Tibial nerve (tissue), 4 donors: ENCODE measurements around the gene SLC38A3.
A peak's percentile ranks its signal among the peaks of the same experiment; 100 is the strongest.

ENCODE experiments used
- EP300 ChIP-seq, 2 donors: sonication (generic); formaldehyde crosslinking; IDR thresholded peaks; one replicate each; pipeline ENCODE4 v1.6.1; 2017; ENCODE audit warnings: antibody characterized with exemption in 2 of 2, mild to moderate bottlenecking in 1 of 2
- POLR2A ChIP-seq, 2 donors: fragments of 450-650 bp; IDR thresholded peaks; one replicate each; pipeline ENCODE4 v1.6.1; 2017; ENCODE audit warnings: antibody characterized with exemption in 2 of 2, mild to moderate bottlenecking in 2 of 2, moderate library complexity in 2 of 2
- TF ChIP-seq, protein P1 (sequence below), 5 experiments: fragments of 200-600 bp in 3 of 5; fragments of 450-650 bp in 2 of 5; sonication (generic) in 3 of 5; IDR thresholded peaks; one replicate each; pipeline ENCODE4 v1.5.1; 2016 to 2019; ENCODE audit warnings: antibody characterized with exemption in 5 of 5, mild to moderate bottlenecking in 3 of 5, moderate library complexity in 2 of 5

DNA sequence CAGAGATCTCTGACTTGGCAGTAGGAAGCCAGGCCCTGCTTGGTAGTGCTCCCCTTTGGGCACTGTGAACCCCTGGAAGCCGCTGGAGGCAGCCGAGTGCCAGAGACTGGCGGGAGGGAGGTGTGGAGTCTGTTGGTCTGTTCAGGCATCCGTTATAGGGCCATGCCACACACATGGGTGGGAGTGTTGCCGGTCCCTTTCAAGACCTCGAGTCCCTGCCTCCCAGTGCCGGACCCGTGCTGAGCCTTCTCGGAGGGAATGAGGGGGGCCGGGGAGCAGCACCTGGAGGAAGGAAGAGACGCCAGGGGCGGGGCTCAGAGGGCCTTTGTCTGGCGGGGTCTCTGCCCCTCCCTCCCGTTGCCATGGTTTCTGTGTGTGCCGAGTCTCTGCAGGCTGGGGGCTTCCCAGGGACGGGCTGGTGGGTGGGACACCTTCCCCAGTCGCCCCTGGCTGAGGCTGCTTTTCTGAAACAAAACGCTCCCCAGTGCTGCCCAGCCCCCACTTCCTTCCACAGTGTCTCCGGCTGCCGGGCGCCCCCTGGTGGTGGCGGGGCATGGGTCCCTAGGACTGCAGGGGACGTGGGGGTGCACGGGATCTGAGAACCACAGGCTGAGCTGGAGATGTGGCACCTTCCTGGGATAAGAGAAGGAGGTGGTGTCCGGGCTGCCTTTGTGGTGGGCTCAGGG is 40.9 kb downstream of the SLC38A3 start:
- TF ChIP-seq, protein P1, sequence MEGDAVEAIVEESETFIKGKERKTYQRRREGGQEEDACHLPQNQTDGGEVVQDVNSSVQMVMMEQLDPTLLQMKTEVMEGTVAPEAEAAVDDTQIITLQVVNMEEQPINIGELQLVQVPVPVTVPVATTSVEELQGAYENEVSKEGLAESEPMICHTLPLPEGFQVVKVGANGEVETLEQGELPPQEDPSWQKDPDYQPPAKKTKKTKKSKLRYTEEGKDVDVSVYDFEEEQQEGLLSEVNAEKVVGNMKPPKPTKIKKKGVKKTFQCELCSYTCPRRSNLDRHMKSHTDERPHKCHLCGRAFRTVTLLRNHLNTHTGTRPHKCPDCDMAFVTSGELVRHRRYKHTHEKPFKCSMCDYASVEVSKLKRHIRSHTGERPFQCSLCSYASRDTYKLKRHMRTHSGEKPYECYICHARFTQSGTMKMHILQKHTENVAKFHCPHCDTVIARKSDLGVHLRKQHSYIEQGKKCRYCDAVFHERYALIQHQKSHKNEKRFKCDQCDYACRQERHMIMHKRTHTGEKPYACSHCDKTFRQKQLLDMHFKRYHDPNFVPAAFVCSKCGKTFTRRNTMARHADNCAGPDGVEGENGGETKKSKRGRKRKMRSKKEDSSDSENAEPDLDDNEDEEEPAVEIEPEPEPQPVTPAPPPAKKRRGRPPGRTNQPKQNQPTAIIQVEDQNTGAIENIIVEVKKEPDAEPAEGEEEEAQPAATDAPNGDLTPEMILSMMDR (IDR thresholded peaks at IDR 0.05), result peak; percentile 98 to 99 (median 98)
- TF ChIP-seq EP300 (IDR thresholded peaks at IDR 0.05), result peak; percentile 40 to 48
- TF ChIP-seq POLR2A (IDR thresholded peaks at IDR 0.05), result no peak
